Astrocyte (in vitro differentiated cells and primary cell): ENCODE results near the gene AUTS2. TPM values are rescaled to one million over a fixed set of nuclear protein-coding genes. Genes with fewer than 3 reads are reported as not detected.

Experiments used
- DNase-seq: peaks from one replicate; pipeline ENCODE4 v3.0.0-alpha.2; 2010; ENCODE audit warnings: low read depth
- FAIRE-seq: peaks from 2 replicates; lab custom pipeline; 2011; peaks lifted over from hg19 to GRCh38; lab: Jason Lieb, UNC
- H2AFZ ChIP-seq: 2 replicates; pipeline ENCODE4 v1.6.0; 2012; ENCODE audit warnings: low read depth, low read length, inconsistent platforms
- H3K27ac ChIP-seq: 2 replicates; pipeline ENCODE4 v1.5.1; 2011; ENCODE audit warnings: low read depth, low read length, inconsistent platforms
- H3K27me3 ChIP-seq: 2 replicates; pipeline ENCODE4 v1.6.0; 2011; ENCODE audit warnings: low read length, inconsistent platforms; ENCODE audit not compliant: insufficient read depth
- H3K36me3 ChIP-seq: 2 replicates; pipeline ENCODE4 v1.5.1; 2011; ENCODE audit warnings: low read length, inconsistent platforms; ENCODE audit not compliant: insufficient read depth
- H3K4me1 ChIP-seq: 2 replicates; pipeline ENCODE4 v1.5.1; 2011; ENCODE audit warnings: low read length, inconsistent platforms; ENCODE audit not compliant: insufficient read depth
- H3K4me2 ChIP-seq: 2 replicates; pipeline ENCODE4 v1.6.0; 2012; ENCODE audit warnings: low read length, inconsistent platforms
- H3K4me3 ChIP-seq: 2 replicates; pipeline ENCODE4 v1.5.1; 2011; ENCODE audit warnings: low read depth, mild to moderate bottlenecking, low read length, inconsistent platforms; ENCODE audit not compliant: insufficient read depth
- H3K79me2 ChIP-seq: 2 replicates; pipeline ENCODE4 v1.6.0; 2012; ENCODE audit warnings: mild to moderate bottlenecking, low read length, inconsistent platforms; ENCODE audit not compliant: insufficient read depth
- H3K9ac ChIP-seq: 2 replicates; pipeline ENCODE4 v1.6.0; 2012; ENCODE audit warnings: mild to moderate bottlenecking, low read length, inconsistent platforms
- H3K9me3 ChIP-seq: 2 replicates; pipeline ENCODE4 v1.5.1; 2012; ENCODE audit warnings: low read depth, mild to moderate bottlenecking, low read length, inconsistent platforms; ENCODE audit not compliant: insufficient read depth
- H4K20me1 ChIP-seq: 2 replicates; pipeline ENCODE4 v1.6.0; 2012; ENCODE audit warnings: low read length, inconsistent platforms; ENCODE audit not compliant: insufficient read depth
- H3K27ac Mint-ChIP-seq: one replicate; pipeline ENCODE4 v1.8.0; 2021; ENCODE audit warnings: mild to moderate bottlenecking, mixed read lengths; ENCODE audit not compliant: unreplicated experiment
- H3K27me3 Mint-ChIP-seq: one replicate; pipeline ENCODE4 v1.8.0; 2021; ENCODE audit warnings: low read depth, mixed read lengths; ENCODE audit not compliant: unreplicated experiment
- H3K36me3 Mint-ChIP-seq: one replicate; pipeline ENCODE4 v1.8.0; 2021; ENCODE audit warnings: low read depth, mixed read lengths; ENCODE audit not compliant: unreplicated experiment
- H3K4me1 Mint-ChIP-seq: one replicate; pipeline ENCODE4 v1.8.0; 2021; ENCODE audit warnings: low read depth, mixed read lengths; ENCODE audit not compliant: unreplicated experiment
- H3K4me3 Mint-ChIP-seq: one replicate; pipeline ENCODE4 v1.8.0; 2021; ENCODE audit warnings: mild to moderate bottlenecking, moderate library complexity, mixed read lengths; ENCODE audit not compliant: unreplicated experiment
- H3K9me3 Mint-ChIP-seq: one replicate; pipeline ENCODE4 v1.8.0; 2021; ENCODE audit warnings: mild to moderate bottlenecking, mixed read lengths; ENCODE audit not compliant: unreplicated experiment
- CTCF ChIP-seq: IDR thresholded peaks from 2 replicates; pipeline ENCODE4 v1.5.1; 2011; ENCODE audit warnings: low read depth, mild to moderate bottlenecking, inconsistent platforms, low read length, moderate library complexity; ENCODE audit not compliant: insufficient read depth
- EZH2 ChIP-seq: IDR thresholded peaks from 2 replicates; pipeline ENCODE4 v1.6.1; 2012; ENCODE audit warnings: mild to moderate bottlenecking, low read length, inconsistent platforms; ENCODE audit not compliant: insufficient read depth
- total RNA-seq: library from RNA; stranded (reverse); gene quantifications from 2 replicates; pipeline ENCODE4 v1.2.1, GENCODE V29; 2021

The AUTS2 gene
- total RNA-seq, 1 donor from 2014 or later, result 73.2 TPM

- Mint-ChIP-seq H3K36me3 (peaks cover 4% of the 10 kb centered on the region), H3K4me1 (no peaks in the 10 kb centered on the region), H3K9me3 (no peaks in the 10 kb centered on the region), H3K27me3 (no peaks in the 10 kb centered on the region), H3K4me3 (no peak overlapping the region), H3K27ac (no peak overlapping the region)
- no peaks in the 10 kb centered on the region for H4K20me1 ChIP-seq
- TF ChIP-seq EZH2 (no peak), CTCF (no peak)
- H3K9ac ChIP-seq, result no peak overlapping the region
- no peak overlapping the region for H3K4me3 ChIP-seq
- H2AFZ ChIP-seq, result no peak overlapping the region
- no peak for DNase-seq
- no peaks in the 10 kb centered on the region for H3K79me2 ChIP-seq
- no peaks in the 10 kb centered on the region for H3K4me1 ChIP-seq
- H3K4me2 ChIP-seq, result no peak overlapping the region
- FAIRE-seq, result no peak
- H3K27me3 ChIP-seq, result no peaks in the 10 kb centered on the region
- H3K36me3 ChIP-seq, result no peaks in the 10 kb centered on the region
- no peak overlapping the region for H3K27ac ChIP-seq
- no peaks in the 10 kb centered on the region for H3K9me3 ChIP-seq
Measured at GRCh38 chr7:70414368-70414767, 816.1 kb downstream of the AUTS2 start.

- no peaks in the 10 kb centered on the region for H3K4me1 ChIP-seq
- no peak overlapping the region for H3K4me2 ChIP-seq
- Mint-ChIP-seq H3K27ac (no peak overlapping the region), H3K4me1 (no peaks in the 10 kb centered on the region), H3K4me3 (no peak overlapping the region), H3K27me3 (no peaks in the 10 kb centered on the region), H3K9me3 (no peaks in the 10 kb centered on the region), H3K36me3 (peaks cover 4% of the 10 kb centered on the region)
- peaks cover 1% of the 10 kb centered on the region for H3K27me3 ChIP-seq
- no peak overlapping the region for H3K4me3 ChIP-seq
- no peak overlapping the region for H3K9ac ChIP-seq
- no peaks in the 10 kb centered on the region for H4K20me1 ChIP-seq
- no peak overlapping the region for H3K27ac ChIP-seq
- FAIRE-seq (no peak), DNase-seq (no peak)
- TF ChIP-seq CTCF (no peak), EZH2 (no peak)
- no peaks in the 10 kb centered on the region for H3K9me3 ChIP-seq
- H3K79me2 ChIP-seq, result no peaks in the 10 kb centered on the region
- no peaks in the 10 kb centered on the region for H3K36me3 ChIP-seq
- no peak overlapping the region for H2AFZ ChIP-seq
Measured at GRCh38 chr7:70415179-70415972, 817.1 kb downstream of the AUTS2 start.

GRCh38 chr7:70416347-70416985, 818.2 kb downstream of the AUTS2 start:
- FAIRE-seq (no peak), DNase-seq (no peak)
- Mint-ChIP-seq H3K4me3 (no peak overlapping the region), H3K9me3 (no peaks in the 10 kb centered on the region), H3K27me3 (no peaks in the 10 kb centered on the region), H3K36me3 (peaks cover 4% of the 10 kb centered on the region), H3K4me1 (no peaks in the 10 kb centered on the region), H3K27ac (no peak overlapping the region)
- H2AFZ ChIP-seq, result no peak overlapping the region
- H3K9ac ChIP-seq, result no peak overlapping the region
- no peaks in the 10 kb centered on the region for H3K79me2 ChIP-seq
- no peak overlapping the region for H3K27ac ChIP-seq
- H3K36me3 ChIP-seq, result no peaks in the 10 kb centered on the region
- H3K9me3 ChIP-seq, result no peaks in the 10 kb centered on the region
- TF ChIP-seq CTCF, result no peak
- TF ChIP-seq EZH2, result no peak
- no peaks in the 10 kb centered on the region for H3K4me1 ChIP-seq
- no peak overlapping the region for H3K4me2 ChIP-seq
- no peak overlapping the region for H3K4me3 ChIP-seq
- peaks cover 4% of the 10 kb centered on the region for H3K27me3 ChIP-seq
- no peaks in the 10 kb centered on the region for H4K20me1 ChIP-seq
